ENCODE measurements around the gene PAFAH2. TPM values are rescaled to one million over a fixed set of nuclear protein-coding genes. Genes with fewer than 3 reads are reported as not detected.

The PAFAH2 gene
- polyA plus RNA-seq, 12 donors = 29.4 to 316 (median 79.5) TPM

DNA sequence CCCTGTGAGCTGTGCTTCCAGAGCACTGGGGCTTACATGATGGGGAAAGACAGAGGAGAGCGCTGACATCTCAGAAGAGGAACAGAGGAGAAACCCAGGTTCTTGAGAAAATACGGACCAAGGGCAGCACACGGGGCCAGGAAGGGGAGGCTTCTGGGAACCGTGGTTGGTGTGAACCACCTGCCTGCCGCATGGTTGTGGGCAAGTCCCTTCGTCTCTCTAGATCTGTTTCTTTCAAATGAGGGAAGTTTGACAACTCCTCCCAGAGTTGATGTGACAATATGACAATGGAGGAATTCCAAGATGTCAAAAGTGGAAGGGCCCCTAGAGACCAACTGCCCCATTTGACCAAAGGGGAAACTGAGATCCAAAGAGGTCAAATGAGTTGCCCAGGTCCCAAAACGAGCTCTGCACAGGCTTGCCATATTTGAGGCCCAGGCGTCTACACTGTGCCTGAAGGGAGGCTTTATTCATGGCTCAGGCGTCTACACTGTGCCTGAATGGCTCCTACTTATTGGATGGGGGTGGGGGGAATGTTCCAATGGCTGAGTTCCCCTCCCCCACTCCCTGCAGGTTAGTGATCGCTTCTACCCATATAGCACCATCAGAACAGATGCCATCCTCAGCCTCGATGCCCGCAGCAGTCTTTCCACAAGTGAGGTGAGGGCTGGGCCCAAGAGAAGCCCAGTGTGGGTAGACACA is 34.9 kb upstream of the PAFAH2 start:
- DNase-seq = no peak

DNA sequence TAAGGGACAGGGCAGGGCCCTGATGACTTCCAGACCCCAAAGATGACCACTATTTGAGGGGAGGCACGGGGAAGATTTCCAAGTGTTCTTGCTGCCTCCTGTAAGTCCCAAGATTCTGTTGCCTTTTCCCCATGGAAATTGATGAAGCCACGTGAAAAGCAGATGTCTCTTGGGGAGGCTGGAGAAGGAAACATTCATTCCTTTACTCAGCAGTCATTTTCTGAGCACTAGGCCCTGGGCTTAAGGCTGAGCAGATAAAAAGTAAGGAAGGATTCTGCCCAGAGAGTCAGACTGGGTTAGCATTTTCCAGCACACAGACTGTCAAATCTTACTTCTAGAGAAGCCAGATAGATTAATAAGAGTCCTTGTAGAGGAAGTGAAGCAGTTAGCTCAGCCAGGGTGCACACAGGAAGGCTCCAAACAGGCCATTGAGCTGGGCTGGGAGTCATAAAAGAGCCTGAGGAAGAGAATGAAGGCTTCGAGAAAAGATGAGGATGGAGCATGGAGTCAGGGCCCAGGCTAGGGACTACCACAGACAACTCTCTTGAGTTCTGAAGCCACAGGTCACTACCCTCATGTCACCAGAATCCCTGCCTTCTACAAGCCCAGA is 33.9 kb upstream of the PAFAH2 start:
- no peak for DNase-seq

DNA sequence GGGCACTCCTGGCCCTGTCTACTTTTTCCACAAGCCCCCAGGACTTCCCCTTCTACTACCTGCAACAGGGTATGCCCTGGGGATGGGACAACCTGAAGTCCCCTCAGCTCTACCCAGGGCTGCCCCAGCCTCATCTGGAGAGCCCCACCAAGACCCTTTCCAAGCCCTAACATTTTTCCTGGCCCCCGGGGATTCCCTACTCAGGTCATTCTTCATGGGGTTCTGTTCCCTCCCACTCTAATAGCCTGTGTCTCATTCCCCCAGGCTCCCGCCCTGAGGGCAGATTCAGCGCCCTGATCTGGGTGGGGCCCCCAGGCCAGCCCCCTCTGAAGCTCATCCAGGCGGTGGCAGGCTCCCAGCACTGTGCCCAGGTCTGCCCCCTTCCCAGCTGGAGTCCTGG is 33.3 kb upstream of the PAFAH2 start:
- no peak for DNase-seq

DNA sequence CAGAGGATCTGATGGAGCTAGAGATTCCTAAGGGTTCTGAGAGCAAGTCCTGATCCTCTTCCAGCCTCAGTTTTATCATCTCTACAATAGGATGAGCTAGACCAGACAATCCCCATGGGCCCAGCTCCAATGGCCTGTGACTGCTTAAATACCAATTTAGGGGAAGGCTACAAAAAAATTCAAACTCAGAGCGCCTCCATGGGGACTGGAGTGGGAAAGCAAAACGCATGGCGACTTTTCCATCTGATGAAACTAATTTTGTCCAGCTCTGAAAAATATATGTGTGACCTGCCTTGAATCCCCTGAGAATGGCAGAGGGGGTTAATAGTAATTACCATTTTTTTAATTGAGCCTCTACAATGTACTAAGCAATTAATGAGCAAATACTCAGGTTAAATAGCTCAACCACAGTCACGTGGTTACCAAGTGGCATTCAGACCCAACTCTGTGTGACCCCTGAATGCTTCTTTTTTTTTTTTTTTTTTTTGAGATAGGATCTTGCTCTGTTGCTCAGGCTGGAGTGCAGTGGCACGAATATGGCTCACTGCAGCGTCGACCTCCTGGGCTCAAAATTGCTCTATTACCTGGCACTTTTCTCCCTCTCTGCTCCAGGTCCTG is 32.1 kb upstream of the PAFAH2 start:
- no peak for DNase-seq

DNA sequence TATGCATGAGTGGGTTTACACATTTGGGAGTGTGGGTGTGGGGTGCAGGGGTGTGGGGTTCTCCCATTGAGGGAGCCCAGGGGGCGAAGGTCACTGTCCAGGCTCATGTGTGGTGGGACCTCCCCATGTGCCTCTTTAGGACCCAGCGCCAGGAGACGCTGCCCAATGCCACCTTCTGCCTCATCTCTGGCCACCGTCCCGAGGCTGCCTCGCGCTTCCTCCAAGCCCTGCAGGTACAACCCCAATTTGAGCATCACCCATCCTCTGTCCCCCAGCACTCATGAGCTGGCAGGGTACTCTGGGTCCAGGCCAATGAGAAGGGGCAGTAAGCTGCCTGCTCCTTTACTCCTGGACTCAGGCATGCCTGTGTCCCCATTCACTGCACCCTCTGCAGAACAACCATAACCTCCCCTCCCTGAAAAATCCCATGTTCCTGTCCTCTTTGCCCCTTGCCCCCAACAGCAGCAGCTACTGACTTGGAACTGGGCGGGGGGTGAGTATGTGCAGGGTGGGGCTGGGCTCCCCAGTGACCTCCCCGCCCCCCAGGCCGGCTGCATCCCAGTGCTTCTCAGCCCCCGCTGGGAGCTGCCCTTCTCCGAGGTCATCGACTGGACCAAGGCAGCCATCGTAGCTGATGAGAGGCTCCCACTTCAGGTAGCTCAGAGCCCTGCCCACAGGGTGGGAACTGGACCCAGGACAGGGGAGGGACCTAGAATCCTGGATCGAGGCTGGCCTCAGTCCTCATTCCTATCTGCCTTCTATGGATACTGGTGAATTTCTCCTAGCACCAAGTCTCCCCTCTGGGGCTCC is 31.4 kb upstream of the PAFAH2 start:
- DNase-seq = no peak

DNA sequence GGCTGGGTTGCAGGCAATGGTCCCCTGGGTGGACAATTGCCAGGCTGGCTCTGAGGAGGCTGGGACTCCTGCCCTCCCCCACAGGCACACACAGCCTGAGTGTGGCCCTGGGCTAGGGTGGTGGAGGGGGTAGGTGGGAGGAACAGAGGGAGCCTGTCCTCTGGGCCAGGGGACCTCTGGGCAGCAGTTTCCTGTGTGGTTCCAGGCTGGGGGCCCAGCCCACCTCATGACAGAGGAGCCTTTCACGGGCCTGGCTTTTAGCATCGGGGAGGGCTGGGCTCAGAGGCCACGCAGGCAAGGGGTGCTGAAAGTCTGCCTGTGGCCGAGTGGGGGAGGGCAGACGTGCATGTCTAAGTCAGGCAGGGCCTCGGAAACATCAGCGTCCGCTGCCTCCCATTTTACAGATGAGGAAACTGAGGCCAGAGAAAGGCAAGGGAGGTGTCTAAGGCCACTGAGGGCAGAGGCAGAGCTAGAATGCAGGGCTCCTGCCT is 30.7 kb upstream of the PAFAH2 start:
- no peak for DNase-seq

DNA sequence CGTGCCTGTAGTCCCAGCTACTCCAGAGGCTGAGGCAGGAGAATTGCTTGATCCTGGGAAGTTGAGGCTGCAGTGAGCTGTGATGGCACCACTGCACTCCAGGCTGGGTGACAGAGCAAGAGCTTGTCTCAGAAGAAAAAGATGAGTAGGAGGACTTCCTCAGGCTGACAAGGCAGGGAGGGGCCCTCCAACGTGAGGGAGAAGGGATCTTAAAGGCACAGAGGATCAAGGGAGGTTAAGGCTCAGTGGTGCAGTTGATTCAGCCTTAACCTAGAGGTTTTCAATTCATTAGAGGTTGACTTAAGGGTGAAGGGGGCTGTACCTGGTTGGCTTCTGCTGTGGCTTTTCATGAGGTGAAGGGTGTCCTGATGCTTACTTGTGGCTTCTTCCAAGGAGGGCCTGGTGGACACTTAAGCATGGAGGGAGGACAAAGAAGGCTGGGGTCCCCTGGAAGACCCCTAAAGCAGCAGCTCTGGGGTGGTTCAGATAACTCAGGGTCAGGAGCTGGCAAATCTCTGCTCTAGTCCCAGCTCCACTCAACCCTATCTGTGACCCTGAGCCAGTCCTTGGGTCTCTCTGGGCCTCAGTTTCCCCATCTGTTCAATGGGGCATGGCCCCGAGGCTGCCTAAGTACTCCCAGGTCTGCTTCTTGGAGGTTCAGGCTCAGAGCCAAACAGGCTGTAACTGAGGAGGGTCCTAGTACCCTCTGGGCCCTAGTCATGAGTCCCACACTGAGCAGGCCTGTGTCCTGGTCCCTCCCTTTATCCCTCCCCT is 30.0 kb upstream of the PAFAH2 start:
- DNase-seq = no peak

DNA sequence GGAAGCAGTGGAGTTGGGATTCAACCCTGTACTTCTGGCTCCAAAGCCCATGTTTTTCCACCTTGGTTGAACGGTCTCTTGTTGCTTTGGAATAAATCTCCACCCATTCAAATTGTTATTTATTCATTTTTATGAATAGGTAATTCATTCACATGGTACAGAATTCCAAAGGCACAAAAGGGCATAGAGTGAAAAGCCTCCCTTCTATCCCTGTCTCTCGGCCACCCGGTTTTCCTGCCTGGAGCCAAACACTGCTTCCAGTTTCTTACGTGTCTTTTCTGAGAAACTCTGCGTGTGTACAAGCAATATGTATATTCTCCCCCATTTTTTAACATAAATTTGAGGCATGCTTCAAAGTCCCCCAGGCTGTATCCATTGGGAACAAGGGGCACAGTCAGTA is 27.7 kb upstream of the PAFAH2 start:
- no peak for DNase-seq

DNA sequence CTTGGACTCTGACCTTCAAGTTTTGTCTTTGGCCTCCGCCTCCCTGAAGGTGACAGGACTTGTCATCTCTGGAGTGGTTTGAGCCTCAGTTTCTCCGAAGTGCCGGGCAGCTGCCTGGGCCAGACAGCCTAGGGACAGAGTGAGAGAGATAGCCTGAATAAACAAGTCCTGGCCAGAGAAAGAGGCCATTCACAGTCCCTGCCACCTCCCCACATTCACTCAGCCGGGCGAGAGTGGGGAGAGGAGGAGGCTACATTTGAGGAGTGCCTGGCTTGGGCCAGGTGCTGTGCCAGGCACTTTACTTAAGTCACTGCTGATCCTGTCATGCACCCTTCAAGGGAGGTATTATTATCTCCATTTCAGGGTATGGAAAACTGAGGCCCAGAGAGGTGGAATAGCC is 27.2 kb upstream of the PAFAH2 start:
- DNase-seq = no peak

DNA sequence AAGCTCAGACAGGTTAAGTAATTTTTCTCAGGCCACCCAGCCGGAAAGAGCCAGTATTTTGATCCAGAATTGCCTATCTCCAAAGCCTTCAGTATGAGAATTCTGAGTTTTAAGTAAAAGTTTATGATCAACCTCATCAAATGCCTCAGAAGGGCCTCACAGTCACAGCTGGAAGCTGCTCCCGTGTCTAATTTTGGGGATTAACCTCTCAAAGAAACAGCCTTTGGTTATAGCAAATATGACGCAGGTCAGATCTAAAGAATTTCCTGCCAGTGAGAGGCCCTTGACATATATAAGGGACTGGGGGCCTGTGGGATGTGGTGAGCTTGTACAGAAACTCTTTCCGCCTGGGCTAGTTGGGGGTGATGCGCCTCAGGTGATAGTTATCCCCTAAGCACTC is 26.0 kb upstream of the PAFAH2 start:
- no peak for DNase-seq

DNA sequence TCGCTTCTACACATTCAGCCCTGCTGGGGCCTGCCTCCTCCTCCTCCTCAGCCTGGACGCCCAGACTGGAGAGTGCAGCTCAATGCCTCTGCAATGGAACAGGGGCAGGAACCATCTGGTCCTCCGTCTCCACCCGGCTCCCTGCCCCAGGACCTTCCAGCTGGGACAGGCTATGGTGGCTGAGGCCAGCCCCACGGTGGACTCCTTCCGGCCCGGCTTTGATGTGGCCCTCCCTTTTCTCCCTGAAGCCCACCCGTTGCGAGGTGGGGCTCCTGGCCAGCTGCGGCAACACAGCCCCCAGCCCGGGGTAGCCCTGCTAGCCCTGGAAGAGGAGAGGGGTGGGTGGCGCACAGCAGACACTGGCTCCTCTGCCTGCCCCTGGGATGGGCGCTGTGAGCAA is 25.1 kb upstream of the PAFAH2 start:
- DNase-seq = no peak

DNA sequence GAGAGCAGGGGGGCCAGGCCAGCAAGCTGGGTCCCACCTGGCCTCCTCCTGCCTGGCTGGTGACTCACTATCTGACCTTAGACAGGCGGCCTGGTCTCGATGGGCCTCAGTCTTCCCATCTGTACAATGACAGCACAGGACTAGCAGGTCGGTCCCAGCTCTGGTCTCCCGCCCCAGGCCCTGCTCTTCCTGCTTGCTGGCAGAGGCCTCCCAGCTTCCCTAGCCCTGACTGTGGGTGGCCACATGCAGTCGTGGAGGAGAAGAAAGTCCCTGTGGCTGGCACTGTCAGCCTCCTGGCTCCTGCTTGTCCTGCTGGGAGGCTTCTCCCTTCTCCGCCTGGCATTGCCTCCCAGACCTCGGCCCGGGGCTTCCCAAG is 24.5 kb upstream of the PAFAH2 start:
- DNase-seq = no peak

DNA sequence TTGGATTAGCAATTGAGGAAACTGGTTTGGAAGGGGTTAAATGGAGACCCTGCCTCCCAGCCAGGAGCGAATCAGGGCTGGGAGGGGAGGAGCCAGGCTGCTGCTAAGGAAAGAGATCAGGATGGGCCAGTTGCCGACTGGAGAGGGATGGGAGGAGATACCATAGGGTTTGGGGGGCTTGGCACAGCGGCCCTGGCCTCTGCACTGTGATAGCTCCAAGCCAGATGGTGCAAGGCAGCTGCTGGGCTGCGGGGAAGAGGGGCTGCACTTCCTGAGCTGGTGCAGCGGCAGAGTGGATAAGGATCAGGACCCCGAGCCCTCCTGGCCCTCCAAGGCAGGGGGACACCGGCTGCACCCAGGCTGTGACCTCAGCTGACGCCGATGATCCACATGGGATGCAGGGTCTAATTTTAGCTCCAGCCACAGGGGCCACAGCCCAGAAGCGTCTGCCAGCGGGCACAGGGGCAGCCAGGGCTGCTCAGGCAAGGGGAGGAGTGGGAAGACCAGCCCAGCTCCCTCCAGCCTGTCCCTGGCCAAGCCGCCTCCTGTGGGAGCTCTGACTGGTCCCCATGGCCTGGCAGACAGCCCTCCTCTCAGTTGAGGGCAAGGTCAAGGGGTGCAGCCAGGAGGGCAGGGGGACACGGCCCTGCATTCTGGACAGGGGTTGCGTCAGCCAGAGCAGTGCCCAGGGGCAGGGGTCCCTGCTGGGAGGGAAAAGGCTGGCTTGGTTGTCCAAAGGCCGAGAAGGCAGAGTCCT is 24.0 kb upstream of the PAFAH2 start, which contains the start of gene EXTL1:
Gene EXTL1, plus strand, starts transcription at position 129 of the 757 bp plus-strand sequence. CDS start 872 bp downstream, outside the sequence.
- peak; percentile 79 for DNase-seq

DNA sequence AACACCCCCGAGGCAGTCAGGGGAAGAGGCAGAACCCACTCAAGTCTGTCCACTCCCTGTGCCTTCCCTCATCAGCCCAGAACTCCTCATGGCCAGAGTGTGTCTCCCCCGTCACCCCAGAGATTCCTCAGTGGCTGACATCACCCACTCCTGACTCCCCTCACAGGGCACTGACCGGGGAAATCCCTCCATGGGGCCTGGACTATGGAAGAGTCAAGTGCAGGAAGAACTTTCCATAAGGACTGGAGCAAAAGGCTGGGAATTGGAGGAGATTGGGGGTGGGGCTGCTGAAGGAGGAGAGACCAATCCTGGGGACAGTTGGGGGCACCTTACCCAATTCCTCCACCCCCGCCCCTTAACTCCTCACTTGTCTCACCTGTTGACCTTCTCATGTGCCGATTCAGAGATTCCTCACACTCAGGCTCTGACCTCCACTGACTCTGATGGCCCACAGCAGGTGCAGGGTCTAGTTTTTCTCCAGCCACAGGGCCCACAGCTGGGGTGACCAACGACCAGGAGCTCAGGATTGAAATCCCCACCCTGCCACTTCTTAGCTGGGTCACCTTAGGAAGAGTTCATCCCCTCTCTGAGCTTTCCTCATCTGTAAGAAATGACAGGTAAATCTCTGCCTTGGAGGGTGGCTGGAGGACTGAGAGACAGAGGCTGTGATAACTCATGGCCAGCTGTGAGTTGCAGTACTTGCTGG is 23.2 kb upstream of the PAFAH2 start:
- no peak for DNase-seq

DNA sequence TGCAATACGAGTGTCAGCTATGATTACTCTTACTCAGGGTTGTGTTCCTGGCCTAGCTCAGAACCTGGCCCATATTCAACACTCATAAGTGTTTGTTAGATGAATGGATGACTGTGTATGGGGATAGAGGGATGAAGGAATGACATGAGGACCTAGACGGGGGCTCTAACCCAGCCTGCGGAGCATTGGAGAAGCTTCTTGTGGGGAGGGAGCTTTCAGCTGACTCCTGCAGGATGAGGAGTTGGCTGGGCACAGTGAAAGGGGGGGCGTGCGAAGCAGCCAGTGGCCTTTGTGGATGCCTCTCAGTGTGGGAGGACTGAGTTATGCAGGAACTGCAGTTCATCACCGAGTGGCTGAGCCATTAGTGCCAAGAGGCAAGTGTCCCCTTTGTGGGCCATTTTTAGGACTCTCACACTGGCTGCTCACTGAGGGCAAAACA is 22.5 kb upstream of the PAFAH2 start:
- no peak for DNase-seq

DNA sequence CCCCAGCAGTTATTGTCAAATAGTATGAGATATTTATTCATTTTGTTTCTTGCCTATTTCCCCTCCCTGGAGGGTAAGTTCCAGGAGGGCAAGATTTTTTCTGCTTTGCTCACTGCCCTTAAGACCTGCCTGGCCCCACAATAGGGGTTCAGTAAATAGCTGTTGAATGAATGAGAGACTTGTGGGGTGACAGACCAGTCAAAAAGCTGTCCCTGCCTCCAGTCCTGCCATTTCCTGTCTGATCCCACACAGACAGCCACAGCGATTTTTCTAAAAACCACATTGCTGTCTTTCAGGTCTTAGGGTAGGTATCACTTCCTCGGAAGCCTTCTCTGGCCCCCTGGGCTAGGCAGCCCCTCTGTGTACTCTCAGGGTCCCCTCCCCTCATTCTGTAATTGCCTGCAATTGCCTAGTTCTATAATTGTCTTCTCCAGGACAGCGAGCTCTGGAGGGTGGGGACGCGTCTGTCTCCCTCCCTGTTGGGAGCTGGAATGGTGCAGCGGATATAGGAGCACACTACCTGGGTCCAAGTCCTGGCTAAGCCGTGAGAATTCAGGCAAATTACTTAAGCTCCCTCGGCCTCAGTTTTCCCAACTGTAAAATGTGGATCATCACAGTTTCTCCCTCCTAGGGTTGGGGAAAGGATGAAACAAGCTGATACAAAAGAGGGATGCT is 21.9 kb upstream of the PAFAH2 start:
- DNase-seq = no peak

DNA sequence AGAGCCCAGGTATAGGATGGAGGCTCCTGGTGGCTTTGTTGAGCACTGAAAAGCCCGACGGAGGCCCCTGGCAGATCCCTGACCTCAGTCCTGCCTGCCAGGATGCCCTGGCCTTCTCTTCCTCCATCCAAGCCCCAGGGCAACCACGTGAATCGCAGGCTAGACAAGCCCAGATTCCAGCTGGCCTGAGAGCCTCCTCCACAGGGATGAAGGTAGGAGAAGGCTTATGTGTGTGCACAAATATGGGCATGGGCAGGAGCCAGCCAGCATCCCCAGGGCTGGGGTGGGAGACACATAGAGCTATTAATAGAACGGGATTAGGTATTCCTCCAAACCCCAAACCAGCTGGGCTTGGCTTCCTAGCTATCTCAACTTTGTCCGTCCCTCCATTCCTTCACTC is 19.7 kb upstream of the PAFAH2 start:
- no peak for DNase-seq

DNA sequence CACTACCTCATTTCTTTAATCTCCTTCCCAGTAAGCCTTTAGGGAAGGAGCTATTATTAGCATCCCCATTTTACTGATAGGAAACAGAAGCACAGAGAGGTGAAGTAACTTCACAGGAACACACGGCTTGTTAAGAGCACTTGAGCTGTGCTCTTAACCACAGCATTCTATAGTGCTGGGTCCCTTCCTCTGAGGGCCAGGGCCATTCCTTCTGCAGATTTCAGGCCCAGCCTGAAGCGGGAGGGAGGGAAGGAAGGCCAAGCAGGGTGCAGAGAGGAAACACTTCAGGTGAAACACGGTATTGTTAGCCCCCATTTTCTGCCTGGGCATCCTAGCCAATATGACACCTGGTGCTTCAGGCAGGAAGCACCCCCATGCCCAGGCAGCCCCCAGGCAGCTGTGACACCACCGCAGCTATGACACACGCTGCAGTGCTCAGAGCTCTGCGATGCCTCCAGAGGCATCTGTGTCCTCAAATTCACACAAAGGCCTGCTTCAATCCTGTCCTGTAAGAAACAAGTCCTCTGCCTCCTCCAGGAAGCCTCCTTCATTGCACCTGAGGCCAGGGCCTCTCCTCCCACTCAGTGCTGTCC is 19.2 kb upstream of the PAFAH2 start:
- DNase-seq = no peak
